Suprapubic skin (tissue), 4 donors: ENCODE results near the gene AUTS2.

Source experiments
- EP300 ChIP-seq: sonication (generic); formaldehyde crosslinking; IDR thresholded peaks from one replicate; pipeline ENCODE4 v1.6.1; 2017; ENCODE audit warnings: antibody characterized with exemption
- POLR2A ChIP-seq, 2 donors: fragments of 450-650 bp; IDR thresholded peaks; one replicate each; pipeline ENCODE4 v1.6.1; 2017; ENCODE audit warnings: antibody characterized with exemption in 2 of 2, mild to moderate bottlenecking in 2 of 2, moderate library complexity in 2 of 2
- POLR2AphosphoS5 ChIP-seq, 3 donors: sonication (generic); formaldehyde crosslinking; IDR thresholded peaks; one replicate each; pipeline ENCODE4 v1.6.1; 2017; ENCODE audit warnings: antibody characterized with exemption in 3 of 3
- TF ChIP-seq, protein P1 (sequence below), 2 donors: fragments of 200-600 bp in 1 of 2; fragments of 450-650 bp in 1 of 2; sonication (generic) in 1 of 2; IDR thresholded peaks; one replicate each; pipeline ENCODE4 v1.5.1; 2016 to 2019; ENCODE audit warnings: antibody characterized with exemption in 2 of 2, mild to moderate bottlenecking in 1 of 2, moderate library complexity in 1 of 2

DNA sequence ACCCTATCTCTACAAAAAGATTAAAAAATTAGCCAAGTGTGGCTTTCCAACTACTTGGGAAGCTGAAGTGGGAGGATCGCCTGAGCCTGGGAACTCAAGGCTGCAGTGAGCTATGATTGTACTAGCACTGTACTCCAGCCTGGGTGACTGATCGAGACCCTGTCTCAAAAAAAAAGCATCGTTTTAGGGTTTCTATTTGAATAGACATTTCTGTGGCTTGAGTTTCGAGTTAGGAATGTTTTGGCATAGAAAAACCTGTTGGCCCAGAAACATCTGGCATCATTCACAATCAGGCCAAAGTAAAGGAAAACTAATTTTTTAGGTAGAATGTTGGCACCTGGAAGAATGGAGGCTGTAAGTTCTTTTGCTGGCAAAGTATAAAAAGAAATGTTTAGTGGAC is 72.4 kb downstream of the AUTS2 start:
- TF ChIP-seq, protein P1, sequence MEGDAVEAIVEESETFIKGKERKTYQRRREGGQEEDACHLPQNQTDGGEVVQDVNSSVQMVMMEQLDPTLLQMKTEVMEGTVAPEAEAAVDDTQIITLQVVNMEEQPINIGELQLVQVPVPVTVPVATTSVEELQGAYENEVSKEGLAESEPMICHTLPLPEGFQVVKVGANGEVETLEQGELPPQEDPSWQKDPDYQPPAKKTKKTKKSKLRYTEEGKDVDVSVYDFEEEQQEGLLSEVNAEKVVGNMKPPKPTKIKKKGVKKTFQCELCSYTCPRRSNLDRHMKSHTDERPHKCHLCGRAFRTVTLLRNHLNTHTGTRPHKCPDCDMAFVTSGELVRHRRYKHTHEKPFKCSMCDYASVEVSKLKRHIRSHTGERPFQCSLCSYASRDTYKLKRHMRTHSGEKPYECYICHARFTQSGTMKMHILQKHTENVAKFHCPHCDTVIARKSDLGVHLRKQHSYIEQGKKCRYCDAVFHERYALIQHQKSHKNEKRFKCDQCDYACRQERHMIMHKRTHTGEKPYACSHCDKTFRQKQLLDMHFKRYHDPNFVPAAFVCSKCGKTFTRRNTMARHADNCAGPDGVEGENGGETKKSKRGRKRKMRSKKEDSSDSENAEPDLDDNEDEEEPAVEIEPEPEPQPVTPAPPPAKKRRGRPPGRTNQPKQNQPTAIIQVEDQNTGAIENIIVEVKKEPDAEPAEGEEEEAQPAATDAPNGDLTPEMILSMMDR (IDR thresholded peaks at IDR 0.05): no peak
- TF ChIP-seq POLR2A (IDR thresholded peaks at IDR 0.05) (no peak), POLR2AphosphoS5 (IDR thresholded peaks at IDR 0.05) (no peak), EP300 (no peak)
